Neural progenitor cell (in vitro differentiated cells): ENCODE results near the gene TSPAN11. TPM values are rescaled to one million over a fixed set of nuclear protein-coding genes. Genes with fewer than 3 reads are reported as not detected.

Experiments used
- DNase-seq: peaks from one replicate; pipeline ENCODE4 v3.0.0-alpha.2; 2016; ENCODE audit warnings: low spot score
- H2AFZ ChIP-seq: fragments of 200-600 bp; sonication (generic); replicated peaks from 2 replicates; pipeline ENCODE4 v1.6.1; 2016; ENCODE audit warnings: antibody characterized with exemption
- H3F3A ChIP-seq: fragments of 200-600 bp; sonication (generic); 2 replicates; pipeline ENCODE4 v1.6.1; 2016; ENCODE audit warnings: antibody characterized with exemption, low read depth
- H3K27ac ChIP-seq: fragments of 200-600 bp; sonication (generic); 2 replicates; pipeline ENCODE4 v1.5.1; 2016; ENCODE audit warnings: mild to moderate bottlenecking
- H3K27me3 ChIP-seq: fragments of 200-600 bp; sonication (generic); 2 replicates; pipeline ENCODE4 v1.6.1; 2016; ENCODE audit warnings: mild to moderate bottlenecking, moderate library complexity
- H3K36me3 ChIP-seq: fragments of 200-600 bp; sonication (generic); 2 replicates; pipeline ENCODE4 v1.5.1; 2016
- H3K4me1 ChIP-seq: fragments of 200-600 bp; sonication (generic); 2 replicates; pipeline ENCODE4 v1.6.1; 2016; ENCODE audit warnings: mixed run types
- H3K4me2 ChIP-seq: fragments of 200-600 bp; sonication (generic); 2 replicates; pipeline ENCODE4 v1.6.1; 2016
- H3K4me3 ChIP-seq: fragments of 200-600 bp; sonication (generic); 2 replicates; pipeline ENCODE4 v1.5.1; 2016
- H3K79me2 ChIP-seq: fragments of 200-600 bp; sonication (generic); 2 replicates; pipeline ENCODE4 v1.6.1; 2016; ENCODE audit warnings: low read depth
- H3K9ac ChIP-seq: fragments of 200-600 bp; sonication (generic); 2 replicates; pipeline ENCODE4 v1.6.1; 2016
- H3K9me3 ChIP-seq: fragments of 200-600 bp; sonication (generic); 2 replicates; pipeline ENCODE4 v1.5.1; 2016; ENCODE audit warnings: low read depth
- H4K20me1 ChIP-seq: fragments of 200-600 bp; sonication (generic); 2 replicates; pipeline ENCODE4 v1.6.1; 2016; ENCODE audit warnings: low read depth
- H3K27ac Mint-ChIP-seq: 3 replicates; pipeline ENCODE4 v1.8.0; 2021; ENCODE audit warnings: mixed read lengths
- H3K27me3 Mint-ChIP-seq: 2 replicates; pipeline ENCODE4 v1.8.0; 2022; ENCODE audit warnings: low read depth, mild to moderate bottlenecking, inconsistent platforms, moderate library complexity, mixed read lengths; ENCODE audit not compliant: insufficient read depth
- H3K36me3 Mint-ChIP-seq: 3 replicates; pipeline ENCODE4 v1.8.0; 2021; ENCODE audit warnings: mixed read lengths
- H3K4me1 Mint-ChIP-seq: 3 replicates; pipeline ENCODE4 v1.8.0; 2021; ENCODE audit warnings: mixed read lengths
- H3K4me3 Mint-ChIP-seq: 3 replicates; pipeline ENCODE4 v1.8.0; 2021; ENCODE audit warnings: mild to moderate bottlenecking, moderate library complexity, mixed read lengths
- H3K9me3 Mint-ChIP-seq: 3 replicates; pipeline ENCODE4 v1.8.0; 2020; ENCODE audit warnings: mixed read lengths
- EZH2 ChIP-seq: fragments of 200-600 bp; sonication (generic); IDR thresholded peaks from 2 replicates; pipeline ENCODE4 v1.6.1; 2017; ENCODE audit warnings: antibody characterized with exemption, mild to moderate bottlenecking, moderate library complexity
- EZH2phosphoT487 ChIP-seq: fragments of 200-600 bp; sonication (generic); IDR thresholded peaks from 2 replicates; pipeline ENCODE4 v1.6.1; 2017; ENCODE audit warnings: antibody characterized with exemption
- total RNA-seq: library from RNA; depleted of rRNA; stranded (reverse); fragments of >200 nt; gene quantifications from 2 replicates; pipeline ENCODE4 v1.2.3, GENCODE V29; 2015; ENCODE audit warnings: low replicate concordance
- TF ChIP-seq, protein P1 (sequence below): fragments of 200-600 bp; sonication (generic); IDR thresholded peaks from 2 replicates; pipeline ENCODE4 v1.5.1; 2017; ENCODE audit warnings: antibody characterized with exemption, mild to moderate bottlenecking

Gene TSPAN11
- total RNA-seq, 1 donor from 2014 or later: 7.4 TPM

DNA sequence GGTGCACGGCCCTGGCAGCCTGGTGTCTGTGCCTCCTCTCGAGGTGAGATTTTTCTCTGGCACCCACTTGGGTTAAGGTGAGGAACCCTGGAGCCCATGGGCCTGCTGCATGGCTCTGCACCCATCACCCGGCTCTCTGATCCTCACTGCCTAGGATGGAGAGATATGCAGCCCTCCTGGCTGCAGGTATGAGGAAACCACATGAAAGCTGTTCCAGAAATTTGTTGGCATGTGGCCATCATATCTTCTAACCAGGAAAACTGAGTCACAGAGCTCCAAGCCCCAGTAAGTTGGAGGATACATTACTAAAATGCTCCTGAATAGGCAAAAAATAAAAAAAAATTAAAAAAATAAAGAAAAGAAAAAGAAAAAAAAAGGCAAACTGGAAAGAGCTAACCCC, 107.8 kb downstream of the TSPAN11 start:
- Histone ChIP-seq H3K4me1 (no peaks in the 10 kb centered on the region), H3K79me2 (no peaks in the 10 kb centered on the region), H3K4me3 (no peak overlapping the region), H3K27ac (no peak overlapping the region), H3K27me3 (no peaks in the 10 kb centered on the region), H3F3A (no peaks in the 10 kb centered on the region), H3K9me3 (no peaks in the 10 kb centered on the region), H3K9ac (no peak overlapping the region), H3K36me3 (no peaks in the 10 kb centered on the region), H3K4me2 (no peak overlapping the region), H2AFZ (no peak overlapping the region), H4K20me1 (no peaks in the 10 kb centered on the region)
- Mint-ChIP-seq H3K36me3 (no peaks in the 10 kb centered on the region), H3K9me3 (no peaks in the 10 kb centered on the region), H3K27me3 (peaks cover 16% of the 10 kb centered on the region), H3K4me1 (peaks cover 11% of the 10 kb centered on the region), H3K27ac (no peak overlapping the region), H3K4me3 (no peak overlapping the region)
- no peak for TF ChIP-seq EZH2phosphoT487
- no peak for TF ChIP-seq EZH2
- TF ChIP-seq, protein P1, sequence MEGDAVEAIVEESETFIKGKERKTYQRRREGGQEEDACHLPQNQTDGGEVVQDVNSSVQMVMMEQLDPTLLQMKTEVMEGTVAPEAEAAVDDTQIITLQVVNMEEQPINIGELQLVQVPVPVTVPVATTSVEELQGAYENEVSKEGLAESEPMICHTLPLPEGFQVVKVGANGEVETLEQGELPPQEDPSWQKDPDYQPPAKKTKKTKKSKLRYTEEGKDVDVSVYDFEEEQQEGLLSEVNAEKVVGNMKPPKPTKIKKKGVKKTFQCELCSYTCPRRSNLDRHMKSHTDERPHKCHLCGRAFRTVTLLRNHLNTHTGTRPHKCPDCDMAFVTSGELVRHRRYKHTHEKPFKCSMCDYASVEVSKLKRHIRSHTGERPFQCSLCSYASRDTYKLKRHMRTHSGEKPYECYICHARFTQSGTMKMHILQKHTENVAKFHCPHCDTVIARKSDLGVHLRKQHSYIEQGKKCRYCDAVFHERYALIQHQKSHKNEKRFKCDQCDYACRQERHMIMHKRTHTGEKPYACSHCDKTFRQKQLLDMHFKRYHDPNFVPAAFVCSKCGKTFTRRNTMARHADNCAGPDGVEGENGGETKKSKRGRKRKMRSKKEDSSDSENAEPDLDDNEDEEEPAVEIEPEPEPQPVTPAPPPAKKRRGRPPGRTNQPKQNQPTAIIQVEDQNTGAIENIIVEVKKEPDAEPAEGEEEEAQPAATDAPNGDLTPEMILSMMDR: no peak
- no peak for DNase-seq

DNA sequence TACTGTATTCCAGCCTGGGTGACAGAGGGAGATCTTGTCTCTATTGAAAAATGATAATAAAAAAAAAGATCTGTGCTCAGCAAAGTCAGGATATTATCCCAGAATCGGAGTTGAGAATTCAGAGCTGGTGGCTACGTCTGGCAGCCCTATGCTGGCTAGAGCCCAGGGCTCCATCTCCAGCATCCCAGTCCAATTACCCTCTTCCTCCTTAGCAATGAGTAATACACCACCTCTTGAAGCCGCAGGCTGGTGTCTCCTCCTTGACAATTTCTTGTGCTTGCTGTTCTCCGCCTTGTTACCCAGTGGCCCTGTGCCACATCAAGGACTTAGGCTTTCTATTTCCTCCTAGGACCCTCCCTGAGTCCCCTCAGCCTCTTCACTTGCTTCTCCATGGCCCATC, 108.7 kb downstream of the TSPAN11 start:
- DNase-seq: no peak
- Histone ChIP-seq H3F3A (no peaks in the 10 kb centered on the region), H4K20me1 (no peaks in the 10 kb centered on the region), H3K79me2 (no peaks in the 10 kb centered on the region), H3K9me3 (no peaks in the 10 kb centered on the region), H3K4me1 (no peaks in the 10 kb centered on the region), H2AFZ (no peak overlapping the region), H3K36me3 (no peaks in the 10 kb centered on the region), H3K4me2 (no peak overlapping the region), H3K9ac (no peak overlapping the region), H3K27me3 (no peaks in the 10 kb centered on the region), H3K27ac (no peak overlapping the region), H3K4me3 (no peak overlapping the region)
- Mint-ChIP-seq H3K4me1 (peaks cover 2% of the 10 kb centered on the region), H3K36me3 (no peaks in the 10 kb centered on the region), H3K9me3 (no peaks in the 10 kb centered on the region), H3K27me3 (peaks cover 16% of the 10 kb centered on the region), H3K27ac (no peak overlapping the region), H3K4me3 (no peak overlapping the region)
- TF ChIP-seq EZH2: no peak

DNA sequence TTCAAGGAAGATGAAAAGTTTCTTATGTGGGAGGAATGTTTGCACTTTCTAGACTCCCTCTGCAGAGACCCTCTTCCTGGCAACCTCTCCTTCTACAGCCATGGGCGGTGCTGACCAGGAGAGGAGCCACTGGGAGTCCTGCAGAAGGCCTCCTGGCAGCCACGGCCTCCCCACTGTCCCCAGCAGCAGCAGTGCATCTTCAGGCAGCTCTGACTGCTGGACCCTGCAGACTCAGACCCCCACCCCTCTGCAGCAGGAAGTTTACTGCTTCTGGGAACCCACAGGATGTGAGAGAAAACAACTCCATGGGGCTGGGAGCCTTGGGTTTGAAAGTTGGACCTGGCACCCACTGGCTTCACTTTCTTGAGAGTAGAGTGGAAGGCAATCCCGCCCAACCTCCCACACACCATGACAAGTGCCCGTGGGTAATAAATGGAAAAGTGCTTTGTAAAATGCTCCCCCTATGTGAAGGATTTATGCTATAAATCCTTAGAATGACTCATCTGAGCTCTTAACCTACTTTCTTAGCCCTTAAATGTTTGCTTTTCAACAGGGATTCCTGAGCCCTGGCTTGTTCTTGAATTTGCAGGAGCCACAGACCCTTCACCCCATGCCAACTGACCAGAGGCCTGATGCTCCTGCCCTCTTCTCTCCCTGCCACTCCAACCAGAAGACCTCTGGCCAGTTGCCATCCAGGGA, 109.6 kb downstream of the TSPAN11 start:
- H3K4me3 ChIP-seq: no peak overlapping the region
- no peak overlapping the region for H3K4me2 ChIP-seq
- H4K20me1 ChIP-seq: no peaks in the 10 kb centered on the region
- no peak for DNase-seq
- H3K27ac ChIP-seq: no peak overlapping the region
- no peaks in the 10 kb centered on the region for H3K79me2 ChIP-seq
- no peaks in the 10 kb centered on the region for H3K36me3 ChIP-seq
- Mint-ChIP-seq H3K36me3 (no peaks in the 10 kb centered on the region), H3K27me3 (peaks cover 14% of the 10 kb centered on the region), H3K4me1 (no peaks in the 10 kb centered on the region), H3K4me3 (no peak overlapping the region), H3K27ac (peak overlapping the region; percentile 57), H3K9me3 (no peaks in the 10 kb centered on the region)
- H3K4me1 ChIP-seq: no peaks in the 10 kb centered on the region
- TF ChIP-seq, protein P1: no peak
- H3K9me3 ChIP-seq: no peaks in the 10 kb centered on the region
- H3K27me3 ChIP-seq: no peaks in the 10 kb centered on the region
- no peak overlapping the region for H3K9ac ChIP-seq
- no peak overlapping the region for H2AFZ ChIP-seq
- no peaks in the 10 kb centered on the region for H3F3A ChIP-seq

DNA sequence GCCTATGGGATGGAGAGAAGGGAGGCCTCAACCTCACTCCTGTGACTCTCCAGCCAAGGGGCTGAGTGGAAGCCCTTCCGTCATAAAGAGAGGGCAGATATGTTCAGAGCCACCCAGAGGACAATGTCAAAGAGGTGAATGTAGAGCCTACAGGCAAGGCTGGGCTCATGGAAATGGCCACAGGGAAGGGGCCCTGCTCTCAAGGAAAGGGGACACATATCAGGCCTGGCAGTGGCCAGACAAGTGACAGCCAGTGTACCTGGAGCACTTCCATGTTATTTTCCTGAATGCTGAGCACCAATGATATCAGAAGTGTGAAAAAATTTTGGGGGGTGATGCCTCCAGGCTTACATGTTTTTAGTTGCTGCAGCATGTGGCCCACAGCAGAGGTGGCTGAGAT, 110.5 kb downstream of the TSPAN11 start:
- no peak for DNase-seq
- Histone ChIP-seq H3K4me2 (no peak overlapping the region), H3K79me2 (no peaks in the 10 kb centered on the region), H3K36me3 (no peaks in the 10 kb centered on the region), H2AFZ (no peak overlapping the region), H4K20me1 (no peaks in the 10 kb centered on the region), H3K9me3 (no peaks in the 10 kb centered on the region), H3K9ac (no peak overlapping the region), H3F3A (no peaks in the 10 kb centered on the region), H3K27me3 (no peaks in the 10 kb centered on the region), H3K4me3 (no peak overlapping the region), H3K4me1 (no peaks in the 10 kb centered on the region), H3K27ac (no peak overlapping the region)
- H3K27ac Mint-ChIP-seq: no peak overlapping the region
- H3K27me3 Mint-ChIP-seq: peaks cover 13% of the 10 kb centered on the region
- no peaks in the 10 kb centered on the region for H3K36me3 Mint-ChIP-seq
- H3K9me3 Mint-ChIP-seq: no peaks in the 10 kb centered on the region
- TF ChIP-seq EZH2phosphoT487: no peak
- TF ChIP-seq, protein P1: no peak
- TF ChIP-seq EZH2: no peak
- H3K4me1 Mint-ChIP-seq: no peaks in the 10 kb centered on the region
- H3K4me3 Mint-ChIP-seq: no peak overlapping the region
